ENCODE measurements around the gene ATP6V1A. TPM values are rescaled to one million over a fixed set of nuclear protein-coding genes. Genes with fewer than 3 reads are reported as not detected.

ATP6V1A gene
- 16.3 to 25.4 TPM (median 24.0 TPM) in 5 replicates for total RNA-seq (2022; extraction: Qiagen RNA extraction)

GRCh38 chr3:113746548-113747282, at the start of gene ATP6V1A:
Gene ATP6V1A (plus strand): TSS chr3:113747035. CDS start chr3:113778754, 31,719 bp downstream.

GRCh38 chr3:113745756-113746547, 883 bp upstream of the ATP6V1A start, which contains the start of gene NAA50:
Gene NAA50 (minus strand): TSS chr3:113746249. CDS start chr3:113745949, 300 bp downstream.

GRCh38 chr3:113838631-113839209, 91.9 kb downstream of the ATP6V1A start, which contains the start of gene GRAMD1C:
Gene GRAMD1C (plus strand): TSS chr3:113838788. CDS start chr3:113838910, 122 bp downstream.

Other genes starting within 250 kb of the ATP6V1A start
- gene SPICE1, start 231.9 kb upstream of the ATP6V1A start, total RNA-seq (2022; extraction: Qiagen RNA extraction) = 4.5 to 8.0 TPM (median 7.4 TPM) in 5 replicates
- gene SIDT1, start 214.5 kb upstream of the ATP6V1A start, total RNA-seq (2022; extraction: Qiagen RNA extraction) = 0.29 to 0.53 TPM (median 0.49 TPM) in 5 replicates
- 2.5 to 3.6 TPM (median 3.0 TPM) in 5 replicates for gene USF3, start 50.4 kb upstream of the ATP6V1A start, total RNA-seq (2022; extraction: Qiagen RNA extraction)
- 135 to 171 TPM (median 162 TPM) in 5 replicates for gene NAA50, start 786 bp upstream of the ATP6V1A start, total RNA-seq (2022; extraction: Qiagen RNA extraction)
- gene GRAMD1C, start 91.8 kb downstream of the ATP6V1A start, total RNA-seq (2022; extraction: Qiagen RNA extraction) = 0.52 to 1.8 TPM (median 0.72 TPM) in 5 replicates
- gene ZDHHC23, start 201.0 kb downstream of the ATP6V1A start, total RNA-seq (2022; extraction: Qiagen RNA extraction) = 2.4 to 4.0 TPM (median 3.5 TPM) in 5 replicates